Esophagus squamous epithelium (tissue), 4 donors: Measurements from ENCODE around the gene WLS.

Source experiments
- CTCF ChIP-seq, 6 experiments: fragments of 450-650 bp in 4 of 6; fragments of 200-600 bp in 2 of 6; sonication (generic) in 2 of 6; IDR thresholded peaks; one replicate each; pipeline ENCODE4 v1.5.1; 2016 to 2019; ENCODE audit warnings: antibody characterized with exemption in 6 of 6, mild to moderate bottlenecking in 4 of 6, moderate library complexity in 4 of 6
- POLR2A ChIP-seq, 4 donors: fragments of 450-650 bp; IDR thresholded peaks; one replicate each; pipeline ENCODE4 v1.6.1; 2017; ENCODE audit warnings: antibody characterized with exemption in 4 of 4, mild to moderate bottlenecking in 4 of 4, moderate library complexity in 3 of 4

GRCh38 chr1:68255301-68255700 lies 23.0 kb upstream of the WLS start:
- TF ChIP-seq CTCF (IDR thresholded peaks at IDR 0.05): no peak
- no peak for TF ChIP-seq POLR2A (IDR thresholded peaks at IDR 0.05)
